K562 (cell line): Measurements from ENCODE around the gene EP300. TPM values are rescaled to one million over a fixed set of nuclear protein-coding genes. Genes with fewer than 3 reads are reported as not detected.
A peak's percentile ranks its signal among the peaks of the same experiment; 100 is the strongest.

Source experiments
- E2F3 ChIP-seq: fragments of 250-450 bp; sonication (Bioruptor Pico); IDR thresholded peaks from 2 replicates; pipeline ENCODE4 v1.4.0; 2020; ENCODE audit warnings: mild to moderate bottlenecking
- KAT7 ChIP-seq: sonication (generic); formaldehyde crosslinking; IDR thresholded peaks from 2 replicates; pipeline ENCODE4 v1.8.0; 2022; ENCODE audit warnings: missing genetic modification reagents, mild to moderate bottlenecking, borderline replicate concordance
- POLR2B ChIP-seq: fragments of 450-650 bp; IDR thresholded peaks from 2 replicates; pipeline ENCODE4 v1.6.1; 2018; ENCODE audit warnings: low read depth; ENCODE audit not compliant: partially characterized antibody
- RAD51 ChIP-seq: fragments of 450-650 bp; IDR thresholded peaks from 2 replicates; pipeline ENCODE4 v1.7.1; 2016; ENCODE audit warnings: low read depth, mild to moderate bottlenecking, borderline replicate concordance
- REST ChIP-seq, 2 experiments: fragments of 450-650 bp; formaldehyde crosslinking in 1 of 2; IDR thresholded peaks; 2 replicates each; pipeline versions ENCODE4 v1.4.0 to v1.6.1; 2014 to 2020; ENCODE audit warnings: mild to moderate bottlenecking in 2 of 2, borderline replicate concordance in 1 of 2, low read depth in 1 of 2
- polyA plus RNA-seq, 8 experiments: library from polyadenylated mRNA; depleted of rRNA in 4 of 8; stranded (reverse) in 5 of 8; unstranded in 3 of 8; fragments of >200 nt; fragmentation: Nextera tagmentation in 2 of 8; fragmentation: Illumina TruSeq in 1 of 8; extraction: Ambion mirVana in 2 of 8; extraction: Trizol in 1 of 8; gene quantifications; 2 replicates each; pipeline versions ENCODE4 v1.2.1 to v1.2.3, GENCODE V29; 2011 to 2014; ENCODE audit warnings: inconsistent platforms in 1 of 8, missing spikeins in 1 of 8
- total RNA-seq, 7 experiments: library from RNA; depleted of rRNA in 6 of 7; stranded (reverse); fragments of >200 nt in 6 of 7; fragmentation: Illumina TruSeq in 2 of 7; extraction: Trizol in 2 of 7; gene quantifications; 2 replicates each; pipeline versions ENCODE4 v1.2.1 to v1.2.3, GENCODE V29; 2011 to 2021; ENCODE audit warnings: low replicate concordance in 1 of 7
- TF ChIP-seq, protein P1 (sequence below): sonication (generic); formaldehyde crosslinking; IDR thresholded peaks from 2 replicates; pipeline ENCODE4 v1.8.0; 2023; ENCODE audit warnings: mild to moderate bottlenecking, missing genetic modification reagents

EP300 gene
- total and polyA plus RNA-seq, 9 of the 15 experiments (the other 6 are each of a cell fraction or from before 2014, with no cell fraction given), result 2.2 to 28.6 (median 10.9) TPM

DNA sequence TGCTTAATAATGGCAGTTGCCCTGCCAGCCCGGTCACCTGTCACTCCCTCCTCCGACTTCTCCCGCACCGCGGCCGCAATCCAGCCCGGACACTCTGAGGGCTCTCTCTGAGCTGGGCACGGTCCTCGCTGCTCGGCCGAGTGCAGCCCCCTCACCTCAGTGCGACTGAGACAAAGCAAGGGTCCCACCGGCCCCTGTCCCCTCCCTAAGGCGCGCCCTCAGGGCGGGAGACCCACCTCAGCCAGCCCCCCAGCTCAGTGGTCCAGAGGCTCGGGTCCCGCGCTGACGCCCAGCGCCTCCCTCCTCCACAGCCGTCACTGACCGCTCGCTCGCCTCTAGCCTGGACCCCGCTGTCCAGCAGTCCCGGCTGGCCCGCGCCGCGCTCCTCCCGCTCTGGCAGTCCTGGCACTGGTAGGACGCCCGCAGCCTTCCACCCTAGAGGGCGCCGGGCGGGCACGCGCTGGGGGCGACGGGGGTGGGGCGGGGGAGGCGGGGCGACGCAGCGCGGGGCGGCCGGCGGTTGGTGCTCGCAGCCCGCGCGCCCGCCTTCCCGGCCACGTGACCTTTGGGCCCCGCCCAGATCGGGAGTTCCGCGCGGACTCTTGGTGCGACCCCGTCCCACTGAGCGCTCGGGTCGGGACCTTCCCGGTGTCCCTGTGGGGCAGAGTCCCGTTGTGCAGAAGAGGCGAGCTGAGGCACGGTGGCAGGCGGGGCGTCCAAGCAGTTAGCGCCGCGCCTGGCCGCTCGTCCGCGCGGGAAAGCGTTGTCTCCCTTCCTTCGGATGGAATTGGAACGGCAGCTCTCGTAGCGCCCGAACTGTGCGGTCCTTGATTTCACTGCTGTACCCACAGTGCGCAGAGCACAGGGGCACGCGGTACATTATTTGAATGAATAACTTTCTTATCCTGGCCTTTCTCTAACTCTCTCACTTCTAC lies 104.9 kb downstream of the EP300 start (continued):
- TF ChIP-seq, protein P1, sequence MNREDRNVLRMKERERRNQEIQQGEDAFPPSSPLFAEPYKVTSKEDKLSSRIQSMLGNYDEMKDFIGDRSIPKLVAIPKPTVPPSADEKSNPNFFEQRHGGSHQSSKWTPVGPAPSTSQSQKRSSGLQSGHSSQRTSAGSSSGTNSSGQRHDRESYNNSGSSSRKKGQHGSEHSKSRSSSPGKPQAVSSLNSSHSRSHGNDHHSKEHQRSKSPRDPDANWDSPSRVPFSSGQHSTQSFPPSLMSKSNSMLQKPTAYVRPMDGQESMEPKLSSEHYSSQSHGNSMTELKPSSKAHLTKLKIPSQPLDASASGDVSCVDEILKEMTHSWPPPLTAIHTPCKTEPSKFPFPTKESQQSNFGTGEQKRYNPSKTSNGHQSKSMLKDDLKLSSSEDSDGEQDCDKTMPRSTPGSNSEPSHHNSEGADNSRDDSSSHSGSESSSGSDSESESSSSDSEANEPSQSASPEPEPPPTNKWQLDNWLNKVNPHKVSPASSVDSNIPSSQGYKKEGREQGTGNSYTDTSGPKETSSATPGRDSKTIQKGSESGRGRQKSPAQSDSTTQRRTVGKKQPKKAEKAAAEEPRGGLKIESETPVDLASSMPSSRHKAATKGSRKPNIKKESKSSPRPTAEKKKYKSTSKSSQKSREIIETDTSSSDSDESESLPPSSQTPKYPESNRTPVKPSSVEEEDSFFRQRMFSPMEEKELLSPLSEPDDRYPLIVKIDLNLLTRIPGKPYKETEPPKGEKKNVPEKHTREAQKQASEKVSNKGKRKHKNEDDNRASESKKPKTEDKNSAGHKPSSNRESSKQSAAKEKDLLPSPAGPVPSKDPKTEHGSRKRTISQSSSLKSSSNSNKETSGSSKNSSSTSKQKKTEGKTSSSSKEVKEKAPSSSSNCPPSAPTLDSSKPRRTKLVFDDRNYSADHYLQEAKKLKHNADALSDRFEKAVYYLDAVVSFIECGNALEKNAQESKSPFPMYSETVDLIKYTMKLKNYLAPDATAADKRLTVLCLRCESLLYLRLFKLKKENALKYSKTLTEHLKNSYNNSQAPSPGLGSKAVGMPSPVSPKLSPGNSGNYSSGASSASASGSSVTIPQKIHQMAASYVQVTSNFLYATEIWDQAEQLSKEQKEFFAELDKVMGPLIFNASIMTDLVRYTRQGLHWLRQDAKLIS (CRISPR knock-in tag), result peak; percentile 57; the same call in 1 of the 2 replicates
- 0 out of 2 replicates have a peak, but pooled peaks have one; percentile 41 for TF ChIP-seq KAT7 (CRISPR knock-in tag)
- TF ChIP-seq POLR2B, result no peak
- peak; percentile 89 for TF ChIP-seq RAD51
- peak; percentile 39 for TF ChIP-seq REST (IDR thresholded peaks at IDR 0.05; ENCODE audit: borderline replicate concordance)
- no peak for TF ChIP-seq REST (CRISPR knock-in tag; IDR thresholded peaks at IDR 0.05; ENCODE audit: low read depth)
- peak; percentile 80; the same call in 1 of the 2 replicates for TF ChIP-seq E2F3
